ENCODE results near the gene ADH5. TPM values are rescaled to one million over a fixed set of nuclear protein-coding genes. Genes with fewer than 3 reads are reported as not detected.

ADH5 gene
- total and polyA plus RNA-seq, 7 donors, result 59.8 to 108 (median 75.1) TPM

DNA sequence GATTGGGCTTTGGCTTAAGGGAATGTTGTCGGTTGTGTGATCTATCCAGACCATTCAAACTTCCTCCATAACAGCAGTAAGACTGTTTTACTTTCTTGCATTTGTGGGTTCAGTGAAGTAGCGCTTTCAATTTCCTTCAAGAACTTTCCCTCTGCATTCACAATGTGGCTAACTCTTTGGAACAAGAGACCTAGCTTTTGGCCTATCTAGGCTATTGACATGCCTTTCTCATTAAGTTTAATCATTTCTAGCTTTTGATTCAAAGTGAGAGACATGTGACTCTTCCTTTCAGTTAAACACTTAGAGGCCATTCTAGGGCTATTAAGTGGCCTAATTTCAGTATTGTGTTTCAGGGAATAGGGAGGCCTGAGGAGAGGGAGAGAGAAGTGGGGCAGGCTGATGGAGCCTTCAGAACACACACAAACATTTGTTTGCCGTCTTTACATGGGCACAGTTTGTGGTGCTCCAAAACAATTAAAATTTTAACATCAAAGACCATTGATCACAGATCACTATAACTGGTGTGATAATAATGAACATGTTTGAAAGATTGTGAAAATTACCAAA lies 34.1 kb downstream of the ADH5 start:
- Histone ChIP-seq H3K27ac (no peak overlapping the region), H3K9me3 (no peaks in the 10 kb centered on the region), H3K27me3 (ENCODE audit: insufficient read depth in 3 of 3, low read length in 2 of 3) (no peaks in the 10 kb centered on the region), H3K36me3 (ENCODE audit: insufficient read depth in 1 of 2, low read depth in 1 of 2) (peaks cover 11 to 66% of the 10 kb centered on the region in 2 donors), H3K4me3 (no peak overlapping the region), H3K4me1 (peaks cover under 1% of the 10 kb centered on the region)
- intact Hi-C loops (cut with DNase I), result loop anchor here in 1 of 2 donors (5.0 to 10.0 kb wide), 2 partner anchors 42 to 120 kb away; no protein-coding TSS in a partner anchor
- DNase-seq, result no peak
- TF ChIP-seq, protein P1, sequence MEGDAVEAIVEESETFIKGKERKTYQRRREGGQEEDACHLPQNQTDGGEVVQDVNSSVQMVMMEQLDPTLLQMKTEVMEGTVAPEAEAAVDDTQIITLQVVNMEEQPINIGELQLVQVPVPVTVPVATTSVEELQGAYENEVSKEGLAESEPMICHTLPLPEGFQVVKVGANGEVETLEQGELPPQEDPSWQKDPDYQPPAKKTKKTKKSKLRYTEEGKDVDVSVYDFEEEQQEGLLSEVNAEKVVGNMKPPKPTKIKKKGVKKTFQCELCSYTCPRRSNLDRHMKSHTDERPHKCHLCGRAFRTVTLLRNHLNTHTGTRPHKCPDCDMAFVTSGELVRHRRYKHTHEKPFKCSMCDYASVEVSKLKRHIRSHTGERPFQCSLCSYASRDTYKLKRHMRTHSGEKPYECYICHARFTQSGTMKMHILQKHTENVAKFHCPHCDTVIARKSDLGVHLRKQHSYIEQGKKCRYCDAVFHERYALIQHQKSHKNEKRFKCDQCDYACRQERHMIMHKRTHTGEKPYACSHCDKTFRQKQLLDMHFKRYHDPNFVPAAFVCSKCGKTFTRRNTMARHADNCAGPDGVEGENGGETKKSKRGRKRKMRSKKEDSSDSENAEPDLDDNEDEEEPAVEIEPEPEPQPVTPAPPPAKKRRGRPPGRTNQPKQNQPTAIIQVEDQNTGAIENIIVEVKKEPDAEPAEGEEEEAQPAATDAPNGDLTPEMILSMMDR (IDR thresholded peaks at IDR 0.05), result no peak
- no peak for ATAC-seq
- 80 to 86% (median 82%) methylated on average over 3 of the region's 3 CpGs for WGBS, 3 donors

- DNase-seq (no peak), ATAC-seq (no peak)
- H3K4me3 ChIP-seq, result no peak overlapping the region
- no peaks in the 10 kb centered on the region for H3K27me3 ChIP-seq (ENCODE audit: insufficient read depth in 3 of 3, low read length in 2 of 3)
- no peaks in the 10 kb centered on the region for H3K4me1 ChIP-seq
- no peak overlapping the region for H3K27ac ChIP-seq
- TF ChIP-seq, protein P1 (IDR thresholded peaks at IDR 0.05), result no peak
- H3K9me3 ChIP-seq, result no peaks in the 10 kb centered on the region
- intact Hi-C loops (cut with DNase I), result loop anchor here in 1 of 2 donors (5.0 to 10.0 kb wide), 2 partner anchors 41 to 118 kb away; no protein-coding TSS in a partner anchor
- peaks cover 9 to 67% of the 10 kb centered on the region in 2 donors for H3K36me3 ChIP-seq (ENCODE audit: insufficient read depth in 1 of 2, low read depth in 1 of 2)
These were observed 35.7 kb downstream of the ADH5 start for GRCh38 chr4:99052902-99053301.

- Histone ChIP-seq H3K4me1 (no peaks in the 10 kb centered on the region), H3K27me3 (ENCODE audit: insufficient read depth in 3 of 3, low read length in 2 of 3) (no peaks in the 10 kb centered on the region), H3K4me3 (no peak overlapping the region), H3K9me3 (no peaks in the 10 kb centered on the region), H3K27ac (no peak overlapping the region), H3K36me3 (ENCODE audit: insufficient read depth in 1 of 2, low read depth in 1 of 2) (peaks cover 0 to 67% of the 10 kb centered on the region in 2 donors)
- intact Hi-C loops (cut with DNase I), result no loop called here
- WGBS, 3 donors, result 90 to 95% (median 94%) methylated on average over 2 of the region's 2 CpGs
- ATAC-seq (no peak), DNase-seq (no peak)
- TF ChIP-seq, protein P1 (IDR thresholded peaks at IDR 0.05), result no peak
These were observed 40.9 kb downstream of the ADH5 start for GRCh38 chr4:99047710-99048109.

DNA sequence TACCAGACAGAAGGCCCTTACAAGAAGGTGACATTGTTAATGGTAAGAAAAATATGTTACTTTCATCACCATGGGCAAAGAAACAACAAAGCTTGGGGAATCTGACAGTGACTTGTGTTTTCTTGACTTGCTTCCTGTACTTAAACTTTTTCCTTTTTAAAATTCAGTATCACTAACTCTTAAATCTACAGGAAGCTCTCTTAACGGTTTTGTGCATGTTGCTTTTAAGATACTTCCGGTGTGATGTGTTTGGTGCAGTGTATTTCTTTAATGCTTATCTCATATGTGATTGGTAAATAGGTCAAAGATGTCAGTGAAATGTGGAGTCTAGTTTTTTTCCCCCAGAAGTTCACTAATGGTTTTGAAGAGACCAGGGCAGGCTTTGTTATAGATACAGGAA lies 45.2 kb downstream of the ADH5 start:
- DNase-seq, result no peak
- H3K27ac ChIP-seq, result no peak overlapping the region
- peaks cover 5% of the 10 kb centered on the region for H3K9me3 ChIP-seq
- peaks cover 0 to 45% of the 10 kb centered on the region in 2 donors for H3K36me3 ChIP-seq (ENCODE audit: insufficient read depth in 1 of 2, low read depth in 1 of 2)
- intact Hi-C loops (cut with DNase I), result no loop called here
- no peaks in the 10 kb centered on the region for H3K27me3 ChIP-seq (ENCODE audit: insufficient read depth in 3 of 3, low read length in 2 of 3)
- ATAC-seq, result no peak
- no peak overlapping the region for H3K4me3 ChIP-seq
- 70 to 74% (median 74%) methylated on average over 2 of the region's 2 CpGs for WGBS, 3 donors
- H3K4me1 ChIP-seq, result no peaks in the 10 kb centered on the region
- TF ChIP-seq, protein P1 (IDR thresholded peaks at IDR 0.05), result no peak

DNA sequence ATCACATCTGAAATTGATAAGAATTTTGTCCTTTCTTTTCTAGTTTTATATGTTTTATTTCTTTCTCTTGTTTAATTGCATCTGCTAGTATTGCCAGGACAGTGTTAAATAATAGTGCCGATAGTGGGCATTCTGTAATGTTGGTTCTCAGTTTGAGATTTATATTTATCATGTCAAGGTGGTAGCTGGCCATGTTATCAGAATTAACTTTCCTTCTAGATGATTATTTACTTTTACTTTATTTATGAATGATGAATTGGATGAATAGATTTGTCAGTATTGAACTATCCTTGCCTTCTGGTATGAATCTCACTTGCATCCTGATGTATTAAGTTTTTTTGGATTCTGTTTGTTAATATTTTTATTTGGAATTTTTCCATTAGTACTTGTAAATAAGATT lies 50.4 kb downstream of the ADH5 start:
- no peaks in the 10 kb centered on the region for H3K4me1 ChIP-seq
- peaks cover 11% of the 10 kb centered on the region for H3K9me3 ChIP-seq
- TF ChIP-seq, protein P1 (IDR thresholded peaks at IDR 0.05), result no peak
- ATAC-seq (no peak), DNase-seq (no peak)
- H3K4me3 ChIP-seq, result no peak overlapping the region
- intact Hi-C loops (cut with DNase I), result no loop called here
- H3K27ac ChIP-seq, result no peak overlapping the region
- WGBS, 3 donors, result 95 to 100% (median 97%) methylated on average over 1 of the region's 1 CpG
- peaks cover 0 to 35% of the 10 kb centered on the region in 2 donors for H3K36me3 ChIP-seq (ENCODE audit: insufficient read depth in 1 of 2, low read depth in 1 of 2)
- H3K27me3 ChIP-seq (ENCODE audit: insufficient read depth in 3 of 3, low read length in 2 of 3), result no peaks in the 10 kb centered on the region
